Breast epithelium (tissue), 4 donors: ENCODE data around the gene KRTAP2-1. TPM values are rescaled to one million over a fixed set of nuclear protein-coding genes. Genes with fewer than 3 reads are reported as not detected.
"Not testable (repeated sequence)": the region's sequence is repeated elsewhere in the genome, so short reads cannot be mapped to it uniquely, and the experiment has no call there.

ENCODE experiments used
- DNase-seq, 2 donors: peaks; one replicate each; pipeline ENCODE4 v3.0.0-alpha.2; 2019; ENCODE audit warnings: low spot score in 2 of 2
- H3K27ac ChIP-seq, 2 donors: fragments of 200-600 bp; sonication (generic) in 1 of 2; one replicate each; pipeline ENCODE4 v1.5.1; 2016 to 2019; ENCODE audit warnings: mild to moderate bottlenecking in 1 of 2
- H3K27me3 ChIP-seq, 2 donors: fragments of 200-600 bp; sonication (generic) in 1 of 2; one replicate each; pipeline versions ENCODE4 v1.5.1 to v1.6.0; 2017 to 2019; ENCODE audit warnings: control low read depth in 1 of 2, mild to moderate bottlenecking in 1 of 2
- H3K36me3 ChIP-seq: fragments of 200-600 bp; one replicate; pipeline ENCODE4 v1.5.1; 2019
- H3K4me1 ChIP-seq, 2 donors: fragments of 200-600 bp; sonication (generic); one replicate each; pipeline ENCODE4 v1.5.1; 2016 to 2019; ENCODE audit warnings: control low read depth in 1 of 2
- H3K4me3 ChIP-seq, 3 donors: fragments of 200-600 bp; sonication (generic); 1 replicate in 2 of 3; 2 replicates in 1 of 3; pipeline ENCODE4 v1.5.1; 2016 to 2019; ENCODE audit warnings: mild to moderate bottlenecking in 3 of 3, moderate library complexity in 2 of 3
- H3K9me3 ChIP-seq, 2 donors: fragments of 200-600 bp; sonication (generic) in 1 of 2; one replicate each; pipeline ENCODE4 v1.5.1; 2016 to 2019; ENCODE audit warnings: control low read depth in 1 of 2
- POLR2A ChIP-seq: fragments of 450-650 bp; IDR thresholded peaks from one replicate; pipeline ENCODE4 v1.6.1; 2016; ENCODE audit warnings: antibody characterized with exemption, mild to moderate bottlenecking, moderate library complexity
- POLR2AphosphoS5 ChIP-seq, 3 donors: sonication (generic); formaldehyde crosslinking; IDR thresholded peaks; one replicate each; pipeline ENCODE4 v1.6.1; 2017; ENCODE audit warnings: antibody characterized with exemption in 3 of 3
- intact Hi-C: fragments of 100-400 bp; cut with DNase I; formaldehyde crosslinking; loops from one replicate; pipeline ENCODE4 v1.15.1; 2023; ENCODE audit warnings: low total_unique reads
- total RNA-seq, 3 donors: library from RNA; depleted of rRNA; stranded (reverse); fragments of >200 nt; gene quantifications; one replicate each; pipeline ENCODE4 v1.1.0, GENCODE V29; 2016
- TF ChIP-seq, protein P1 (sequence below), 3 donors: fragments of 450-650 bp; IDR thresholded peaks; one replicate each; pipeline ENCODE4 v1.5.1; 2016 to 2017; ENCODE audit warnings: antibody characterized with exemption in 3 of 3, mild to moderate bottlenecking in 3 of 3, moderate library complexity in 3 of 3

The KRTAP2-1 gene
- total RNA-seq, 3 donors from 2014 or later = not detected

DNA sequence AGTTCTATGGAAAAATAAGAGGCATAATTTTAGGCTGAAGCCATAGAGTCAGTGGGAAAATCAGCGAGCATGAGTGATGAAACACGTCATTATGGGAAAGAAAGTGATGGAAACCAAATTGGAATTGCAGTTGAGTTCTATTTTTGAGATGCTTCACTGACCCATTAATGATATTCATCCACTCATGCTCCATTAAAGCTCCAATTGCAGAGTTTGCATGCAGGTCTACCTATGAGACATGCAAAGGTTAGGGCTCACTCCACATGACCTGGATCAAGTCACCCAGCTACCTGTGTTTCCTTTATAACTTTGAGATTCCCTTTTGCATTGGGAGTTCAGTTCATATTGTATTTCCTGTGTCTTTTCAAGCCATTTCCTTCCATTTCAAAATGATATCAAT, 26.6 kb upstream of the KRTAP2-1 start:
- Histone ChIP-seq H3K27me3 (no peaks in the 10 kb centered on the region), H3K4me1 (no peaks in the 10 kb centered on the region), H3K36me3 (no peaks in the 10 kb centered on the region), H3K27ac (no peak overlapping the region), H3K9me3 (no peaks in the 10 kb centered on the region), H3K4me3 (no peak overlapping the region)
- intact Hi-C loops = no loop called here
- no peak for DNase-seq
- no peak for TF ChIP-seq POLR2AphosphoS5 (IDR thresholded peaks at IDR 0.05)
- TF ChIP-seq, protein P1, sequence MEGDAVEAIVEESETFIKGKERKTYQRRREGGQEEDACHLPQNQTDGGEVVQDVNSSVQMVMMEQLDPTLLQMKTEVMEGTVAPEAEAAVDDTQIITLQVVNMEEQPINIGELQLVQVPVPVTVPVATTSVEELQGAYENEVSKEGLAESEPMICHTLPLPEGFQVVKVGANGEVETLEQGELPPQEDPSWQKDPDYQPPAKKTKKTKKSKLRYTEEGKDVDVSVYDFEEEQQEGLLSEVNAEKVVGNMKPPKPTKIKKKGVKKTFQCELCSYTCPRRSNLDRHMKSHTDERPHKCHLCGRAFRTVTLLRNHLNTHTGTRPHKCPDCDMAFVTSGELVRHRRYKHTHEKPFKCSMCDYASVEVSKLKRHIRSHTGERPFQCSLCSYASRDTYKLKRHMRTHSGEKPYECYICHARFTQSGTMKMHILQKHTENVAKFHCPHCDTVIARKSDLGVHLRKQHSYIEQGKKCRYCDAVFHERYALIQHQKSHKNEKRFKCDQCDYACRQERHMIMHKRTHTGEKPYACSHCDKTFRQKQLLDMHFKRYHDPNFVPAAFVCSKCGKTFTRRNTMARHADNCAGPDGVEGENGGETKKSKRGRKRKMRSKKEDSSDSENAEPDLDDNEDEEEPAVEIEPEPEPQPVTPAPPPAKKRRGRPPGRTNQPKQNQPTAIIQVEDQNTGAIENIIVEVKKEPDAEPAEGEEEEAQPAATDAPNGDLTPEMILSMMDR (IDR thresholded peaks at IDR 0.05) = no peak
- no peak for TF ChIP-seq POLR2A

DNA sequence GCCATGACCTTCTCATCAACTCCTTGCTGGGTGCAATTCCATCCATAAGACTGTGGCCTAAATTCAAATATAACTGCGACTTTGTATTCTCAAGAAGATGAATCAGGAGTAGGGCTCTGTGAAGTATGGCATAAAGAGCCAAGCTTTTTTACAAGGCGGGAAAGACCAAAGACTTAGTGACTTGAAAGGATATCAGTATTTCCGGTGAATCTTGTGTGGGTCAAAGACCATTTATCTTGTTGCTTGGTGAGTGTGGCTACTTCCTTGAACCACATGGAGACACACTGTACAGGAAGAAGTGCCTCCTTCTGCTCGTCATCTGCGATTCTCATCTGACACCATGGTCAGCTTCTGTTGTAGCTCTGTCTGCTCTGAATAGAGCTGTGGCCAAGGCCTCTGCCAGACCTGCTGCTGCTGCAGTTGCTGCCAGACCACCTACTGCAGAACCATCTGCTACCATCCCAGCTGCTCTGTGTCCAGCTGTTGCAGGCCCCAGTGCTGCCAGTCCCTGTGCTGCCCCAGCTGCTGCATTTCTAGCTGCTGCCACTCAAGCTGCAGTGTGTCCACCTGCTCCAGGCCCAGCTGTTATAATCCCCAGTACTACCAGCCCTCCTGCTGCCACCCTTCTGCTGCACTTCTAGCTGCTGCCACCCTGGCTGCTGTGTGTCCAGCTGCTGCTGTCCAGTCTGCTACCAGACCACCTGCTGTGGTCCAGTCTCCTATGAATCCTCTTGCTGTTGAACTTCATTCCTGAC, 24.7 kb upstream of the KRTAP2-1 start:
- intact Hi-C loops = no loop called here
- DNase-seq = no peak
- Histone ChIP-seq H3K27ac (no peak overlapping the region), H3K36me3 (no peaks in the 10 kb centered on the region), H3K9me3 (no peaks in the 10 kb centered on the region), H3K4me1 (no peaks in the 10 kb centered on the region), H3K4me3 (no peak overlapping the region), H3K27me3 (no peaks in the 10 kb centered on the region)
- TF ChIP-seq POLR2A = no peak
- TF ChIP-seq, protein P1 (IDR thresholded peaks at IDR 0.05) = no peak
- no peak for TF ChIP-seq POLR2AphosphoS5 (IDR thresholded peaks at IDR 0.05)

DNA sequence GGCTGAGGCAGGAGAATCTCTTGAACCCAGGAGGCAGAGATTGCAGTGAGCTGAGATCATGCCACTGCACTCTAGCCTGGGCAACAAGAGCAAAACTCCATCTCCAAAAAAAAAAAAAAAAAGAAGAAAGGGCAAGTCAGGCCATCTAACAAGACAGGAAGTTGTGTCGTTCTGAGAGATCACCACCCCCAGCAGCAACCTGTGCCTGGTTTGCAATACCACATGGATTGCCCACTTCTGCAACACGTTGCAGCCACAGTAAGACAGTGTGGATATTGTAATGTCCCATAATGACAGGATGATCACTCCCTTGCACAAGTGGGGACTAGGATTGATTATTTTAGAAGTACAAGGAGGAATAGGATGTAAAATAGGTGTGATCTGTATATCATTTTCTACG, 21.9 kb upstream of the KRTAP2-1 start:
- Histone ChIP-seq H3K4me1 (no peaks in the 10 kb centered on the region), H3K4me3 (no peak overlapping the region), H3K27me3 (no peaks in the 10 kb centered on the region), H3K9me3 (no peaks in the 10 kb centered on the region), H3K36me3 (no peaks in the 10 kb centered on the region), H3K27ac (no peak overlapping the region)
- no peak for TF ChIP-seq POLR2AphosphoS5 (IDR thresholded peaks at IDR 0.05)
- no peak for TF ChIP-seq POLR2A
- TF ChIP-seq, protein P1 (IDR thresholded peaks at IDR 0.05) = no peak
- DNase-seq = no peak
- intact Hi-C loops = no loop called here

DNA sequence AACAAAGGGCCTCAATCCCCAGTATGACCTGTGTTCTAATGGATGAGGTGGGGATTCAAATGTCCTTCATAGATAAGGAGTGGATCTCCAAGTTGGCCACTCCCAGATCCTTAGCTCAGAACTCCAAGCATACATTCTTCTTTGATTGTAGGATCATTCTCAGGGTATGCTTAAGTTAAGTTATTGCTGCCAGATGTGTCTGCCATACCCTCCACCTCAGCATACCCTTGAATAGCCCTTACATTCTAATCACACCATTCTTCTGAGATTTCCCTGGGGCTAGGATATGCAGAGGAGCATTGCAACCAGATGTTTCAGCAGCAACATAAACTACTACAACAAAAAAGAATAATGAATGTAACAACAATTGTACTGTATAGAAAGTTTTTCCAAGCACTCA, 20.2 kb upstream of the KRTAP2-1 start:
- no peaks in the 10 kb centered on the region for H3K9me3 ChIP-seq
- no peak overlapping the region for H3K4me3 ChIP-seq
- TF ChIP-seq, protein P1 (IDR thresholded peaks at IDR 0.05) = no peak
- TF ChIP-seq POLR2A = no peak
- TF ChIP-seq POLR2AphosphoS5 (IDR thresholded peaks at IDR 0.05) = no peak
- intact Hi-C loops = no loop called here
- no peaks in the 10 kb centered on the region for H3K36me3 ChIP-seq
- no peak for DNase-seq
- H3K27ac ChIP-seq = no peak overlapping the region
- no peaks in the 10 kb centered on the region for H3K4me1 ChIP-seq
- H3K27me3 ChIP-seq = no peaks in the 10 kb centered on the region

DNA sequence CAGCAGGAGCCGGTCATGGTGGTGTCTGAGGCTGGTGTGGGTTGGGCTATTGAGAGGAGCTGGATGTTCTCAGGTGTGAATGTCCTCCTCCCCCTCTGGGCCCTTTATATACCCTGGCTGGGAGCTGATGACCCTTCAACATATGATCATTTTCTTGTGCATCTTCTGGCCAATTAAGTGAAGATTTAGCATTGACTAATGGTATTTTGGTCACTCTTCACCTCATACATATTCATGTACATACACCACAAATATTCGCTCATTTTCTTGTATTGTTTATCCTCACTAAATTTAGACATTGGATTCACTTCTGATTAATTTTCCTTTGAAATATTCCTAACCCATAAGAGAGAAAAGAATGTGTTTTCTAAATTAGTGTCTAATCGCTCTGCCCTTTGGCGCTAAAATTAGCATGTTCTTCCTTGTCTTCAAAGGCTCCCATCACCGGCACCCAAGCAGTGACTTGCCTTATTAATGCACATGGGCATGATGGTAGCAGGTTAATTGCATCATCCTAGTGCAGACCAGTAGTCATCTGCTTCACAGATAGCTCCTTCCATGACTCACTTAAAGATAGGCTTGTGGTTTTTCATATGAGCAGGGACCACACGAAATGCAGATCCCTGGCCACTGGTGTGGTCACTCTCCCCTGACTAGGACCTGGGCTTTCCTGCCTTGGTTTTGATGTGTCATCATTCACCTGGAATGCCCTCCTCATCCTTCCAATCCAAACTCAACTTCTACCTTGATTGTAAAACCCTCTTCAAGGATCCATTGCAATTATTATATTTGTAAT, 18.9 kb upstream of the KRTAP2-1 start, which contains the start of gene KRTAP2-4:
Gene KRTAP2-4, minus strand, starts transcription at position 51 of the 796 bp plus-strand sequence. Its CDS starts 34 bp downstream, at position 17.
- TF ChIP-seq POLR2A (no peak), POLR2AphosphoS5 (IDR thresholded peaks at IDR 0.05) (no peak)
- TF ChIP-seq, protein P1 (IDR thresholded peaks at IDR 0.05) = no peak
- no peaks in the 10 kb centered on the region for H3K4me1 ChIP-seq
- H3K9me3 ChIP-seq = no peaks in the 10 kb centered on the region
- H3K36me3 ChIP-seq = no peaks in the 10 kb centered on the region
- no peak within 1 kb of the TSS for H3K4me3 ChIP-seq
- no peak within 1 kb of the TSS for H3K27ac ChIP-seq
- DNase-seq = no peak
- H3K27me3 ChIP-seq = no peaks in the 10 kb centered on the region
- intact Hi-C loops = no loop called here

DNA sequence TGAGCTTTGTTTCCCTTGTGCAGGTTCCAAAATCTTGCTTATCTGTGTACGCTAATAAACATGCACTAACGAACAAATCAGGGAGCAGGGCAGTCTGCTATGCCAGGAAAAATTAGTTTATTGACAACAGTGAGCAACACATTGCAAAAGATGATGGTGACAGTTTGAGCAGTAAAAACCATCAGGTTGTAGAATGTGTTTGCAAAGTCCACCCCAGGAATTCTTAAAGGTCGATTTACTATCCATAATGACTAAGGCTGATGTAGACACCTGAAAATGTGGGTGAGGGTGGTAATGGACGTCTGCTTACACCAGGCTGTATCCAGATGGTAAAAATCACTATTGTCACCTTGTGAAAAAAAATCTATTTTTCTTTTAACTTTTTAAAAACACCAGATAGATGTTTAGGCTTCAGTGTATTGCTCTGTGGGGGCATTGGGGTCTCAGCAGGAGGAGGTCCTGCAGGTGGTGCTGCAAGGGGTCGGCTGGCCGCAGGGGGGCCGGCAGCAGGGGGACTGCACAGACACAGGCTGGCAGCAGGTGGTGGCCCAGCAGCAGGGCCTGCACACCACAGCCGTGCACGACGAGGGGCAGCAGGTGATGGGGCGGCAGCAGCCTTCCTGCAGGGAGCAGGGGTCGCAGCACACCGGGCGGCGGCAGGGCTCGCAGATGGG, 18.0 kb upstream of the KRTAP2-1 start:
- H3K4me1 ChIP-seq, intact Hi-C loops, H3K27ac ChIP-seq, H3K9me3 ChIP-seq, H3K4me3 ChIP-seq, DNase-seq, H3K27me3 ChIP-seq, H3K36me3 ChIP-seq: not testable (repeated sequence)
